ENCODE results near the gene DLL1.

DNA sequence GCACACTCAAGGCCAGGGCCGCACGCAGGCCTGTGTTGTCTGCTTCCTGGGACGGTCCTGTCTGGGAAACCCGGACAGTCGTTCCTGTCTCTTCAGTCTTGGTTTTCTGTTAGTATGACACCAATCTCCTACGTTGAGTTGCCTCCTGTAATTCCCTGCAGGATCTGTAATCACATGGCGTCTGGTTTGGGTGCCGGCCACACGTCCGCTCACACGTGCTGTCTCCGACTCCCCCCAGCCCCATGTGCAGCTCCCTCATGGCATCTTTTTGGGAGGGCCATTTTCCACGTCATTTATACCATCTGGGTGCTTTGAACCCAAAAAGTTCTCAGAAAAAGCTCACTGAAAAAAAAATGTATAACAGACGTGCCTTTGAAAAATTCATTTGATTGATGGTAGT lies 23.2 kb downstream of the DLL1 start:
- TF ChIP-seq CTCF (IDR thresholded peaks at IDR 0.05; ENCODE audit: low read length) (no peak), EZH2 (IDR thresholded peaks at IDR 0.05; ENCODE audit: borderline replicate concordance, low read length) (no peak)
